Transverse colon (tissue), 4 donors: Measurements from ENCODE around the gene GIPC3. TPM values are rescaled to one million over a fixed set of nuclear protein-coding genes. Genes with fewer than 3 reads are reported as not detected.
"Not testable (repeated sequence)": the region's sequence is repeated elsewhere in the genome, so short reads cannot be mapped to it uniquely, and the experiment has no call there.

ENCODE experiments used
- DNase-seq: peaks from one replicate; pipeline ENCODE4 v3.0.0-alpha.2; 2019
- H3K27ac ChIP-seq, 4 donors: fragments of 200-600 bp; sonication (generic); 2 replicates each; pipeline ENCODE4 v1.5.1; 2016 to 2018; ENCODE audit warnings: inconsistent platforms in 4 of 4
- H3K27me3 ChIP-seq: fragments of 200-600 bp; sonication (generic); 2 replicates; pipeline ENCODE4 v1.5.1; 2017; ENCODE audit warnings: inconsistent platforms
- H3K36me3 ChIP-seq, 4 donors: fragments of 200-600 bp; sonication (generic); 2 replicates each; pipeline ENCODE4 v1.5.1; 2017 to 2019; ENCODE audit warnings: inconsistent platforms in 4 of 4
- H3K4me1 ChIP-seq, 4 donors: fragments of 200-600 bp; sonication (generic); 2 replicates each; pipeline ENCODE4 v1.5.1; 2017 to 2020; ENCODE audit warnings: inconsistent platforms in 4 of 4
- H3K4me3 ChIP-seq, 4 donors: fragments of 200-600 bp; sonication (generic); 1 replicate in 1 of 4; 2 replicates in 3 of 4; pipeline versions ENCODE4 v1.5.1 to v1.6.1; 2017 to 2019; ENCODE audit warnings: inconsistent platforms in 4 of 4
- H3K9me3 ChIP-seq, 2 donors: fragments of 200-600 bp; sonication (generic); 2 replicates each; pipeline ENCODE4 v1.5.1; 2017 to 2019; ENCODE audit warnings: inconsistent platforms in 2 of 2
- CTCF ChIP-seq, 5 experiments: fragments of 200-600 bp in 3 of 5; fragments of 450-650 bp in 2 of 5; sonication (generic) in 3 of 5; IDR thresholded peaks; 1 replicate in 2 of 5; 2 replicates in 3 of 5; pipeline ENCODE4 v1.5.1; 2016 to 2017; ENCODE audit warnings: antibody characterized with exemption in 5 of 5, inconsistent platforms in 3 of 5, mild to moderate bottlenecking in 2 of 5, moderate library complexity in 1 of 5
- EP300 ChIP-seq: sonication (generic); formaldehyde crosslinking; IDR thresholded peaks from one replicate; pipeline ENCODE4 v1.6.1; 2017; ENCODE audit warnings: antibody characterized with exemption, low read depth
- POLR2A ChIP-seq: fragments of 450-650 bp; IDR thresholded peaks from one replicate; pipeline ENCODE4 v1.6.1; 2016; ENCODE audit warnings: antibody characterized with exemption, mild to moderate bottlenecking, moderate library complexity
- POLR2AphosphoS5 ChIP-seq, 3 donors: sonication (generic); formaldehyde crosslinking; IDR thresholded peaks; one replicate each; pipeline ENCODE4 v1.6.1; 2016; ENCODE audit warnings: antibody characterized with exemption in 3 of 3
- WGBS, 2 donors: methylation state at CpG; one replicate each; pipeline ENCODE4 v1.1.5; 2018; ENCODE audit warnings: low coverage in 1 of 2; 5-methylcytosine and 5-hydroxymethylcytosine counted together
- in situ Hi-C, 4 donors: fragments of 200-750 bp; cut with MboI; loops; one replicate each; pipeline versions ENCODE4 v1.15.0 to v1.15.1; 2017; ENCODE audit warnings: low sequenced_read_pairs in 3 of 4, low pct_ligation_motif_present in 1 of 4, low pct_unique_long_range_greater_than_20kb in 1 of 4
- intact Hi-C: fragments of 100-400 bp; cut with DNase I; formaldehyde crosslinking; loops from one replicate; pipeline ENCODE4 v1.15.1; 2023; ENCODE audit warnings: low total_unique reads
- total RNA-seq, 4 donors: library from RNA; depleted of rRNA; stranded (reverse); fragments of >200 nt; gene quantifications; one replicate each; pipeline ENCODE4 v1.1.0, GENCODE V29; 2016

The GIPC3 gene
- total RNA-seq, 4 donors from 2014 or later: 0.14 to 0.95 (median 0.60) TPM; not detected in 1

DNA sequence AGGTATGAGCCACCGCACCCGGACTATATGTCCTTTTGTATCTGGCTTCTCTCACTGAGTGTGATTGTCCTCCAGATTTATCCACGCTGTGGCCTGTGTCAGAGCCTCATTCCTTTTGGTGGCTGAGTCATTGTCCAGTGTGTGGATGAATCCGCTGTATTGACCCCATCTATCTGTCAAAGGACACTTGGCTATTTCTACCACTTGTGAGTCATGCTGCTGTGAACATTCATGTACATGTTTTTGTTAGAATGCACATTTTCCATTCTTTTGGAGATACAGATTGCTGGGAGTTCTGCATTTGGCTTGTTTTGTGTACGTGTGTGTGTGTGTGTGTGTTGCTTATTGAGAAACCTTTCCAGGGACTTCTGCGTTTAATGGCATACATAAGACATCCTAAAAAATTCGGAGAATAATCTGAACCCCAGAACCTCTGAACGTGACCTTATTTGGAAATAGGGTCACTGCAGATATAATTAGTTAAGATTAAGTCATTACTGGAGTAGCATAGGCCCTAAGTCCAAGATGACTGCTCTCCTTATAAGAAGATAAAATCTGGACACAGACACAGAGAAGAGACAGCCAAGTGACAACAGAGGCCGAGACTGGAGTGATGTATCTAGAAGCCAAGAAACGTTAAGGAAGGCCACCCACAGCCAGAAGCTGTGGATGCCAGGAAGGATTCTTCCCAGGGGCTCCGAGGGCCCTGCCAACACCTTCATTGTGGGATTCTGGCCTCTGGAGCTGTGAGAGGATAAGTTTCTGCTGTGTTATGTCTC lies 4.9 kb upstream of the GIPC3 start:
- in situ Hi-C loops: no loop called here

DNA sequence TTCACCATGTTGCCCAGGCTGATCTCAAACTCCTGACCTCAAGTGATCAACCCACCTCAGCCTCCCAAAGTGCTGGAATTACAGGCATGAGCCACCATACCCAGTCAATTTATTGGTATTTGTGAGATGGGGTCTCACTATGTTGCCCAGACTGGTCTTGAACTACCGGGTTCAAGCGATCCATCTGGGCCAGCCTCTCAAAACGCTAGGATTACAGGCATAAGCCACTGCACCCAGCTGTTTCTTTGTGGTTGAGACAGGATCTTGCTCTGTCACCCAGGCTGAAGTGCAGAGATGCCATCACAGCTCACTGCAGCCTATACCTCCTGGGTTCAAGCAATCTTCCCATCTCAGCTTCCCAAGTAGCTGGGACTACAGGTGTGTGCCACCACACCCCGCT lies 3.5 kb upstream of the GIPC3 start:
- in situ Hi-C loops, intact Hi-C loops, H3K27ac ChIP-seq, H3K36me3 ChIP-seq, DNase-seq, H3K9me3 ChIP-seq, H3K4me3 ChIP-seq: not testable (repeated sequence)
- H3K27me3 ChIP-seq: peaks cover 28% of the 10 kb centered on the region
- peaks cover 6 to 31% (median 20%) of the 10 kb centered on the region in 4 donors for H3K4me1 ChIP-seq
- WGBS, 2 donors: 86% methylated on average over 4 of the region's 4 CpGs; no CpG with 5 or more reads in 1 of the 2 donors

More for the DNA sequence above, 4.9 kb upstream of the GIPC3 start:
- TF ChIP-seq CTCF (IDR thresholded peaks at IDR 0.05): no peak
- no peak for TF ChIP-seq POLR2A
- TF ChIP-seq EP300: no peak
- peak in 2 of 3 donors; percentile 37 to 47 for TF ChIP-seq POLR2AphosphoS5 (IDR thresholded peaks at IDR 0.05)
- WGBS, 2 donors: 63 to 84% methylated on average over 3 to 11 of the region's 11 CpGs
- DNase-seq: no peak
- H3K4me1 ChIP-seq: peaks cover 9 to 39% (median 27%) of the 10 kb centered on the region in 4 donors
- no peaks in the 10 kb centered on the region for H3K36me3 ChIP-seq
- H3K4me3 ChIP-seq: no peak overlapping the region
- peaks cover 13% of the 10 kb centered on the region for H3K27me3 ChIP-seq
- no peaks in the 10 kb centered on the region for H3K9me3 ChIP-seq
- intact Hi-C loops: no loop called here
- peak overlapping the region; percentile 55 to 68 (median 64) for H3K27ac ChIP-seq

- H3K9me3 ChIP-seq, H3K36me3 ChIP-seq, H3K27ac ChIP-seq, DNase-seq, H3K4me3 ChIP-seq, in situ Hi-C loops, intact Hi-C loops: not testable (repeated sequence)
- Histone ChIP-seq H3K4me1 (peaks cover 3 to 17% (median 11%) of the 10 kb centered on the region in 4 donors), H3K27me3 (peaks cover 29% of the 10 kb centered on the region)
- WGBS, 2 donors: 73 to 88% methylated on average over 5 to 15 of the region's 15 CpGs
Measured at GRCh38 chr19:3584036-3584802, 1.1 kb upstream of the GIPC3 start.

- Histone ChIP-seq H3K27me3 (peaks cover 29% of the 10 kb centered on the region), H3K9me3 (no peaks in the 10 kb centered on the region), H3K27ac (no peak overlapping the region), H3K36me3 (no peaks in the 10 kb centered on the region), H3K4me1 (peaks cover 3 to 17% (median 8%) of the 10 kb centered on the region in 4 donors), H3K4me3 (peak overlapping the region in 3 of 4 donors; percentile 16 to 42 (median 24))
- intact Hi-C loops: loop anchor here (2.0 kb wide), 1 partner anchor 37 kb away; no protein-coding TSS in a partner anchor
- TF ChIP-seq EP300: no peak
- TF ChIP-seq CTCF (IDR thresholded peaks at IDR 0.05): peak; percentile 41 to 49 (median 44)
- in situ Hi-C loops: no loop called here
- WGBS, 2 donors: 44% methylated on average over 7 of the region's 16 CpGs; no CpG with 5 or more reads in 1 of the 2 donors
- no peak for DNase-seq
Measured at GRCh38 chr19:3586127-3586626, 899 bp downstream of the GIPC3 start.
